DOHH2 (cell line): Measurements from ENCODE around the gene CPS1.

Experiments
- H3F3A ChIP-seq: fragments of 200-600 bp; sonication (generic), shearing (Covaris generic); 2 replicates; pipeline ENCODE4 v1.6.0; 2016; ENCODE audit warnings: antibody characterized with exemption, mild to moderate bottlenecking; ENCODE audit not compliant: control insufficient read depth, insufficient read depth
- H3K27ac ChIP-seq: fragments of 200-600 bp; sonication (generic); 2 replicates; pipeline ENCODE4 v1.5.1; 2014; ENCODE audit warnings: low read depth, mild to moderate bottlenecking, low read length, moderate library complexity
- H3K27me3 ChIP-seq: fragments of 200-600 bp; sonication (generic); 2 replicates; pipeline ENCODE4 v1.6.1; 2014; ENCODE audit warnings: mild to moderate bottlenecking, low read length, mixed read lengths; ENCODE audit not compliant: control insufficient read depth
- H3K36me3 ChIP-seq: fragments of 200-600 bp; sonication (generic); 2 replicates; pipeline ENCODE4 v1.6.1; 2014; ENCODE audit warnings: mild to moderate bottlenecking, low read length, moderate library complexity, mixed read lengths; ENCODE audit not compliant: control insufficient read depth
- H3K4me1 ChIP-seq: fragments of 200-600 bp; sonication (generic); 2 replicates; pipeline ENCODE4 v1.6.1; 2014; ENCODE audit warnings: mild to moderate bottlenecking, low read length, mixed read lengths; ENCODE audit not compliant: control insufficient read depth
- H3K4me2 ChIP-seq: fragments of 200-600 bp; sonication (generic); 2 replicates; pipeline ENCODE4 v1.6.0; 2014; ENCODE audit warnings: mild to moderate bottlenecking, low read length, moderate library complexity
- H3K4me3 ChIP-seq: fragments of 200-600 bp; sonication (generic); 2 replicates; pipeline ENCODE4 v1.5.1; 2014; ENCODE audit warnings: mild to moderate bottlenecking, low read length, mixed read lengths
- H3K79me2 ChIP-seq: fragments of 200-600 bp; sonication (generic); 2 replicates; pipeline ENCODE4 v1.6.1; 2014; ENCODE audit warnings: mild to moderate bottlenecking, low read length, mixed read lengths; ENCODE audit not compliant: control insufficient read depth
- H3K9me2 ChIP-seq: fragments of 200-600 bp; sonication (generic); replicated peaks from 2 replicates; pipeline ENCODE4 v1.6.1; 2014; ENCODE audit warnings: mild to moderate bottlenecking, low read length, mixed read lengths; ENCODE audit not compliant: control insufficient read depth
- H3K9me3 ChIP-seq: fragments of 200-600 bp; sonication (generic); 2 replicates; pipeline ENCODE4 v1.6.1; 2014; ENCODE audit warnings: antibody characterized with exemption, low read length, mixed read lengths; ENCODE audit not compliant: control insufficient read depth, insufficient read depth
- H4K20me1 ChIP-seq: fragments of 200-600 bp; sonication (generic); 2 replicates; pipeline ENCODE4 v1.6.0; 2014; ENCODE audit warnings: low read depth, mild to moderate bottlenecking, antibody characterized with exemption, low read length, moderate library complexity; ENCODE audit not compliant: control insufficient read depth, insufficient read depth
- CTCF ChIP-seq: fragments of 200-600 bp; sonication (generic); IDR thresholded peaks from one replicate; pipeline ENCODE4 v1.5.1; 2014; ENCODE audit warnings: antibody characterized with exemption, mild to moderate bottlenecking, low read depth, low read length; ENCODE audit not compliant: poor library complexity, severe bottlenecking
- EZH2phosphoT487 ChIP-seq: fragments of 200-600 bp; sonication (generic); IDR thresholded peaks from 2 replicates; pipeline ENCODE4 v1.6.1; 2017; ENCODE audit warnings: borderline replicate concordance, mild to moderate bottlenecking, antibody characterized with exemption, low read length, moderate library complexity, mixed read lengths

The CPS1 gene

DNA sequence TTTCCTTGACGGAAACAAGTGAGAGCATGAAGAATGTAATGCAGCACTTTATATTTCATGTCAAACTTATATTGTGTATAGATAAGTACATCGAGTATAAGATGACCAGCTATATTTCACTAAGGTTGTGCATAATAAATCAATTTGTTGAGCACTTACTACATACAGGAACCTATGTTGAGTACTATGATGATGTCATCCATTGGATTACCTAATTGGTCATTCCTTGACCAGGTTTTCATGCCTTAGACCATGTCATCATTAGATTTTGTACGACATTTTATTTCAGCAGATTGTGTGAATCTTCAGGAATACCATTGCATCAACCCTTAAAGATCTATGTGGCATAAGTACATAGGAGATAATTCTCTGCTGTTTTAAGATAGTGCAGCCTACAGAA lies 119.7 kb downstream of the CPS1 start:
- H3K36me3 ChIP-seq = no peaks in the 10 kb centered on the region
- no peak overlapping the region for H3K4me2 ChIP-seq
- no peaks in the 10 kb centered on the region for H3K9me2 ChIP-seq
- H4K20me1 ChIP-seq = no peaks in the 10 kb centered on the region
- no peaks in the 10 kb centered on the region for H3K4me1 ChIP-seq
- H3K79me2 ChIP-seq = no peaks in the 10 kb centered on the region
- TF ChIP-seq EZH2phosphoT487 (no peak), CTCF (no peak)
- H3K4me3 ChIP-seq = no peak overlapping the region
- no peaks in the 10 kb centered on the region for H3F3A ChIP-seq
- no peak overlapping the region for H3K27ac ChIP-seq
- no peaks in the 10 kb centered on the region for H3K27me3 ChIP-seq
- H3K9me3 ChIP-seq = no peaks in the 10 kb centered on the region

DNA sequence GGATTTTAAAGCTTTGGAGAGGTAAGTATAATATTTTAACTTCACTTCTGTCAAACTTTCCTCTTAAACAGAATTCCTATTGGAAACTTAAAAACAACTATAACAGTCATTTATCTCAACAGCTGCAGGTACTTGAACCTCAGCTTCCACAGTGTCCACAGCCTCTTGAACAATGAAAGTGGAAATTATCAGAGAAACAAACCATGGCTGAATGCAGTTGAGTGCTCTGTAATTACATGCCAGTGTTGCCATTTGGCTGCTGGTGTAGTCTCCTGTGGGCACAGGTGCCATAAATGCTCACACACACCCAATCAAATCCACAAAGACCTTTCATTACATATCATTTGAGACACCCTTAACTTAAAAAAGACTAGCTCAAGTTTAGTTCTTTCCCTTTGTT lies 125.1 kb downstream of the CPS1 start:
- no peaks in the 10 kb centered on the region for H3K79me2 ChIP-seq

GRCh38 chr2:210686401-210686800 lies 130.0 kb downstream of the CPS1 start:
- no peaks in the 10 kb centered on the region for H3F3A ChIP-seq
- H3K9me3 ChIP-seq = no peaks in the 10 kb centered on the region
- no peaks in the 10 kb centered on the region for H4K20me1 ChIP-seq
- no peaks in the 10 kb centered on the region for H3K9me2 ChIP-seq
- TF ChIP-seq EZH2phosphoT487 (no peak), CTCF (no peak)
- no peaks in the 10 kb centered on the region for H3K79me2 ChIP-seq
- no peaks in the 10 kb centered on the region for H3K27me3 ChIP-seq
- H3K36me3 ChIP-seq = no peaks in the 10 kb centered on the region
- H3K4me1 ChIP-seq = no peaks in the 10 kb centered on the region
- H3K27ac ChIP-seq = no peak overlapping the region
- H3K4me3 ChIP-seq = no peak overlapping the region
- H3K4me2 ChIP-seq = no peak overlapping the region

More for the DNA sequence above, 125.1 kb downstream of the CPS1 start:
- no peak overlapping the region for H3K27ac ChIP-seq
- no peaks in the 10 kb centered on the region for H3F3A ChIP-seq
- no peak overlapping the region for H3K4me3 ChIP-seq
- H3K36me3 ChIP-seq = no peaks in the 10 kb centered on the region
- H3K27me3 ChIP-seq = no peaks in the 10 kb centered on the region
- H3K9me3 ChIP-seq = no peaks in the 10 kb centered on the region
- H3K4me1 ChIP-seq = no peaks in the 10 kb centered on the region
- no peaks in the 10 kb centered on the region for H4K20me1 ChIP-seq
- TF ChIP-seq CTCF (no peak), EZH2phosphoT487 (no peak)
- H3K4me2 ChIP-seq = no peak overlapping the region
- H3K9me2 ChIP-seq = no peaks in the 10 kb centered on the region
